ENCODE data around the gene DYNLT2B.

DNA sequence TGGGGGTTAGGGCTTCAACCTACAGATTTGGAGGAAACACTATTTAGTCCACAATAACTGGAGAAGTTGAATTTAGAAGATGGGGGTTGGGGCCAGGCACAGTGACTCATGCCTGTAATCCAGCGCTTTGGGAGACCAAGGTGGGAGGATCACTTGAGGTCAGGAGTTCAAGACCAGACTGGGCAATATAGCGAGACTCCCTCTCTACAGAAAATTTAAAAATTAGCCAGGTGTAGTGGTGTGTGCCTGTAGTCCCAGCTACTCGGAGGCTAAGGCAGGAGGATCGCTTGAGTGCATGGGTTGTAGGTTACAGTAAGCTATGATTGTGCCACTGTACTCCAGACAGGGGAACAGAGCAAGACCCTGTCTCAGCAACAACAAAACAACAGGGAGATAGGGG lies 5.0 kb upstream of the DYNLT2B start:
- TF ChIP-seq, protein P1, sequence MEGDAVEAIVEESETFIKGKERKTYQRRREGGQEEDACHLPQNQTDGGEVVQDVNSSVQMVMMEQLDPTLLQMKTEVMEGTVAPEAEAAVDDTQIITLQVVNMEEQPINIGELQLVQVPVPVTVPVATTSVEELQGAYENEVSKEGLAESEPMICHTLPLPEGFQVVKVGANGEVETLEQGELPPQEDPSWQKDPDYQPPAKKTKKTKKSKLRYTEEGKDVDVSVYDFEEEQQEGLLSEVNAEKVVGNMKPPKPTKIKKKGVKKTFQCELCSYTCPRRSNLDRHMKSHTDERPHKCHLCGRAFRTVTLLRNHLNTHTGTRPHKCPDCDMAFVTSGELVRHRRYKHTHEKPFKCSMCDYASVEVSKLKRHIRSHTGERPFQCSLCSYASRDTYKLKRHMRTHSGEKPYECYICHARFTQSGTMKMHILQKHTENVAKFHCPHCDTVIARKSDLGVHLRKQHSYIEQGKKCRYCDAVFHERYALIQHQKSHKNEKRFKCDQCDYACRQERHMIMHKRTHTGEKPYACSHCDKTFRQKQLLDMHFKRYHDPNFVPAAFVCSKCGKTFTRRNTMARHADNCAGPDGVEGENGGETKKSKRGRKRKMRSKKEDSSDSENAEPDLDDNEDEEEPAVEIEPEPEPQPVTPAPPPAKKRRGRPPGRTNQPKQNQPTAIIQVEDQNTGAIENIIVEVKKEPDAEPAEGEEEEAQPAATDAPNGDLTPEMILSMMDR (conservative IDR thresholded peaks at IDR 0.05; ENCODE audit: low read length): no peak
- no peak for TF ChIP-seq EZH2phosphoT487 (IDR thresholded peaks at IDR 0.05; ENCODE audit: borderline replicate concordance)
